Effector CD4-positive, alpha-beta T cell (primary cell): ENCODE measurements around the gene UBA52.
"Not testable (repeated sequence)": the region's sequence is repeated elsewhere in the genome, so short reads cannot be mapped to it uniquely, and the experiment has no call there.

Experiments used
- DNase-seq: peaks from one replicate; pipeline ENCODE4 v3.0.0-alpha.2; 2020
- total RNA-seq: gene quantifications from one replicate; lab custom pipeline; 2026; lab: John Stamatoyannopoulos, UW

The UBA52 gene
- 454 reads per million, percentile 97 among the genes with 10 or more reads in this experiment for total RNA-seq

DNA sequence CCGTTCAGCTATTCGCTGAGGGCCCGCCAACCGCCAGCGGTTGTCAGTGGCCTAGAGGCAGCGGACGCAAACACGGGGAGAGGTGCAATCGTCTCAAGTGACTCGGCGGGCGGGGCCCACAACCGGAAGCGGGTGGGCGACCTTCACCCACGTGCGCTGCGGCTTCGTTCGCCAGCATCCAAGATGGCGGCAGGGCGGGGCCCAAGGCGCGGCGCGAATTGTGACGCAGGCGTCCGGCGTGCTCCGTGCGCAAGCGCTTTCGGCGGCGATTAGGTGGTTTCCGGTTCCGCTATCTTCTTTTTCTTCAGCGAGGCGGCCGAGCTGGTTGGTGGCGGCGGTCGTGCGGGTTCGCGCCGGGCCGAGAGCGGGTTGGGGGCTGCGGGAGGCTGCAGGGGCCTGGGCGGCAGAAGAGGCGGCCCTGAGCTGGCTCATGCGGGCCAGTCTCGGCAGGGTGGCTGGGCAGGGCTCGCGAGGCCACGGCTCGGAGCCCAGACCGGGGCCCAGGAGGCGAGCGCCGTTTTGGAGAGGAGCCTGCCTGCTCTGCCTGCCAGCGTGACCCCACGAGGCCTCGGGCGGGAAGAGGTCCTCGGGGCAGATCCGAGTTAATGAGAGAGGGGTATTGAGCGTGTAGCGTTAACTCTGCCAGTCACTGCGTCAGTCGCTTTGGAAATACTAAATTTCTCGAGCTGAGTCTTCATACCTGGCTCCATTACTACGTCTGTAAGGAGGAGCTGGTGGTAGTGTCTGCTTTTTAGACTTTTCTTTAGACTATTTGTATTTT, at the start of gene UBA52:
UBA52 (plus strand) TSS at position 294 of the 781 bp plus-strand sequence. CDS start 1,444 bp downstream, outside the sequence.
- DNase-seq = peak; percentile 99

DNA sequence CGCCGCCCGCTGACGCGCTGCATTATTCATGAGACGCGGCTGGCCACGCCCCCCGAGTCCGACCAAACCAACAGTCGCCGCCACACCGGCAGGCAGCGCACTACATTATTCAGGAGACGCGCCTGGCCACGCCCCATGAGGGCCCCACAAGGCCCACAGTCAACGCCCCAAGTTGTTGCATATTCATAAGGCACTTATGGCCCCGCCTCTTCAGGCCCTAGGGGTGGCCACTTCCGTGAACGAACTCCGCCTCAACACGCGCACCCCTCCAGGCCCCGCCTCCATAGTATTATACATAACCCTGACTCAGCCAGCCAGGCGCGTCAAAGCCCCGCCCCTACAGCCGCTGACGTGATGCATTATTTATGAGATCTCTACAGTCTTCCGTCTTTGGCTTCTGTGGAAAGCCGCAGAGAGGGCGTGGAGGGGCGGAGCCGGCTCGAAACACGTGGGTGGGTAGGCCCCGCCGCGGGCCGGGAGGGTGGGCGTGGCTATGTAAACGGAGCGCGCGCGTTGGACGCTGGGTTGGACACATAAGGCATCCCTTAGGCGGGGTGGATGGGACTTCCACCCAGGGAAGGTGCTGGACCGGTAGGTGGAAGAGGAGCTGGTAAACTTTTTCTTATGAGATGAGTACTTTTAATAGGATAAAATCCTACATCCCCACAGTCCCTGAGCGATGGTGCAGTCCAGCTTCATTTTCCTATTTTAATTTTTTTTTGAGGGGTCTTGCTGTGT, 49.4 kb upstream of the UBA52 start:
- DNase-seq = peak; percentile 100

DNA sequence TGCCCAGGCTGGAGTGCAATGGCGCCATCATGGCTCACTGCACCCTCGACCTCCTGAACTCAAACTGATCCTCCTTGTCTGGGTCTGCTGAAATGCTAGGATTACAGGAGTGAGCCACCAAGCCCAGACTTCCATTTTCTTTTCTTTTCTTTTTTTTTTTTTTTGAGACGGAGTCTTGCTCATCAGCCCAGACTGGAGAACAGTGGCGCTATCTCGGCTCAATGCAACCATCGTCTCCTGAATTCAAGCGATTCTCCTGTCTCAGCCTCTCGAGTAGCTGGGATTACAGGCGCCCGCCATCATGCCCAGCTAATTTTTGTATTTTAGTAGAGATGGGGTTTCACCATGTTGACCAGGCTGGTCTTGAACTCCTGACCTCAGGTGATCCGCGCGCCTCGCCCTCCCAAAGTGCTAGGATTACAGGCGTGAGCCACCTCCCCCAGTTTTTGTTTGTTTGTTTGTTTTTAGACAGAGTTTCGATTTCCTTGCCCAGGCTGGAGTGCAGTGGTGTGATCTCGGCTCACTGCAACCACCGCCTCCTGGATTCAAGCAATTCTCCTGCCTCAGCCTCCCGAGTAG, 48.7 kb upstream of the UBA52 start:
- DNase-seq = not testable (repeated sequence)

DNA sequence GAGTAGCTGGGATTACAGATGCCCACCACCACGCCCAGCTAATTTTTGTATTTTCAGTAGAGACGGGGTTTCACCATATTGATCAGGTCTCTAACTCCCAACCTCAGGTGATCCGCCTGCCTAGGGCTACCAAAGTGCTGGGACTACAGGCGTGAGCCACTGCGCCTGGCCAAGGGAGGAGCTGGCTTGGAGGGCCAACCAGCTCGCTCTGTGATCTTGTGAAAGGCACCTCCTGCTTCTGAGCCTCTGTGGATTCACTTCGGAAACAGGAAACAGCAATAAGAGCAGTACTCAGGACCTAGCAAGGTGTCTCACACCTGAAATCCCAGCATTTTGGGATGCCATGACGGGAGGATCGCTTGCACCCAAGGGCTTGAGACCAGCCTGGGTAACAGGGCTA, 47.8 kb upstream of the UBA52 start:
- DNase-seq = no peak

DNA sequence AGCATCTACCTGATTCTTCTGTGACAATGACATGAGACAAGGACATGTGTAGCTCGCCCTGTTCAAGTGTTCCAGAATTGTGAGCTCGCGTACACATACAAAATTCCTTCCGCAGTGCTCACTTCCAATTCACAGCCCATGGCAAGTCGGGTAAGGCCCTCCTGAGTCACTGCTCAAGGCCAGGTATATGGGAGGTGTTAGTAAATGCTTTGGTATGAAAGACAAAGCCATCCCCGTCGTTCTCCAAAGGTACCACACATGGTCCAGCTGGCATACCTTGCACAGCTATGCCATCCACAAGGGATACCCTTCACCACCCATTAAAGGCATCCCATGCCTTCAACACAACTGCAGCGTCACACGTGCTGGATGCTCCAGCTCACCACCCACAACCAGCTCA, 45.3 kb upstream of the UBA52 start:
- DNase-seq = no peak

DNA sequence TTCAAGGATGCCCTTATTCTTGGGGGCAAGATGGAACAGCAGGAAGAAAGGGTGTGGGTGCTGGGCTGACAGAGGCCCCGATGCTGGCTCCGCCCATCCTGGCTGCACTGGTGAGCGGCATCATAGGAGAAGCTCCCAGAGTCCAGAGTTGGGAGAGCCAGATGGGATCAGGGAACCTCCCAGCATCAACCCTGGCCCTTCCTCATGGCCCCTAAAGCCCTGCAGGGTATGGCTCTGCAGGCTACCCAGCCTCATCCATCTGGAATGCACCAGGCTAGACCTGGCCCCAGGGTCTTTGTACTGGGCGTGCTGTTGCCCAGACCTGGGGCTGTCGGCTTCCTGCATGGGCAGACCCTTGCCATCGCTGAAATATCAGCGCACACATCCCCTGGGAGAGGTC, 41.9 kb upstream of the UBA52 start:
- no peak for DNase-seq

DNA sequence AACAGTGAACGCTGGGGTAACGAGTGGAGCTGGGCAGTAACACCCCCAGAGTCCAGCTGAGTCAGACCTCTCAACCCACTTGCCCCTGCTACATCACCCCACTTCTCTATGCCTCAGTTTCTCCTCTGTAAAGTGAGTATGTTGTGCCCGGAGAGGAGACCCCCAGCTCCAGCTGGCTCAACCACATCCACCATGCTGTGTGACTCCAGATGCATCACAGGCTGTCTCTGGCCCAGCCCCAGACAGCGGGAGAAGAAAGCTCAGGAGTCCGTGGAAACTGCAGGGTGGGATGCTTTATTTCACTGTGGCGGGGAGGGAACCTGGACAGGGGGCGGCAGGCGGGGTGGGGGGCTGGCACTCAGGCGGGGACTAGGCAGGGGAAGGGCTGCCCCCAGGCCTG, 40.2 kb upstream of the UBA52 start:
- DNase-seq = no peak

DNA sequence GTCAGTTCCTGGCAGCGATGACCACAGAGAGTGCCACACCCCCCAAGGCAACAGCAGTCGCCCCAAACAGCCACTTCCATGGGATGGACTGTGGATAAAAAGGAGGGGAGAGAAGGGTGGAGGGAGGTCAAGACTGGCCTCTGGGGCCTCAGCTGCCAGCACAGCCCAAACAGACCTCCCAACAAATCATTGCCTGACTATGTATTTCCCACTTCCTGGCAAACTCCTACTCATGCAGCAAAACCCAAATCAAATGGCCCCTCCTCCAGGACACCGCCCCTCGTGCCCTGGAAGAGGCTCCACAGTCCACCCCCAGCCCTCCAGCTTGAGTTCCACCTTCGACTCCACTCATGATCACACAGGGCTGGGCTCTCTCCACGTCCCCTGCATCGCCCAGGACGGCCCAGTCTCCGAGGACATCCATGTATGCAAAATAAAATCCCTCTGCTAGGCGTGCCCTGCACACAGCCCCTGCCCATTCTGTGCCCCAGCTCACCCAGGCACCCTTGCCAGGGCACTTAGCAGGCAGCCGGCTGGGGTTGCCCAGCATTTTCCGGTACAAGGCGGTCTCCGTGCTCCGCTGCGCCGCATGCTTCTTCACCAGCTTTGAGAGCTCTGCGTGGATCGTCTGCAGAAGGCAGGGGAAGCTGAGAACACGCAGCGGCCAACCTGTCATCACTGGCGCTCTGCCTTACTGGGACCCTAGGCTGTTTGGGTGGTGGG, 39.3 kb upstream of the UBA52 start:
- DNase-seq = no peak

DNA sequence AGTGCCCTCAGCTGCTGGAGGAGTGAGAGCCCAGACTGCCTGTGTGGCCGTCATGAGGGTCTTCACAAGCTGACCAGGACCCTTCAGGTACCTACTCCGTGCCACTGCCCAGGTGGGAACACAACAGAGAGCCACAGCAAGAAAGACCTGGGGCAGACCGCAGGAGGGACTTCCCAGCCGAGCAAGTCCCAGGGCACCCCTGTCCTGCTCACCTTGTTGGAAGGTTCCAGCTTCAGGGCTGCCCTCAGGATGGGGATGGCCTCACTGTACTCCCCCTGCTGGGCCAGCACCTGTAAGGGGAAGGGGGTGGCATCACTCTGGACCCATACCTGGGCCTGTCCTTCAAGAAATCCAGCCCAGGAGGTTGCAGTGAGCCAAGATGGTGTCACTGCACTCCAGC, 38.6 kb upstream of the UBA52 start:
- DNase-seq = no peak

DNA sequence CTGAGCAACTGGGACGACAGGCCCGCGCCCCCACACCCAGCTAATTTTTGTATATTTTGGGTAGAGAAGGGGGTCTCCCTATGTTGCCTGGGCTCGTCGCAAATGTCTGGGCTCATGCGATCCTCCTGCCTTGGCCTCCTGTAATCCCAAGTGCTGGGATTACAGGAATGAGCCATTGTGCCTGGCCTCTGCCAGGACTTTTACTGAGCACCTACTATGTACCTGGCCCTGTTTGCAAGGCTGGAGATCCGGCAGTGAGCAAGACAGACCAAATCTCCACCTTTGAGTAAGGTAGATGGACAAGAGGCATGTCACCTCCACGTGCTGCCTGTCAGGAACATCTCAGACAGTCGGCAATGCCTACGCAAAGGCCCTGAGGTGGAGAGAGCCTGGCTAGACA, 35.2 kb upstream of the UBA52 start:
- DNase-seq = no peak

DNA sequence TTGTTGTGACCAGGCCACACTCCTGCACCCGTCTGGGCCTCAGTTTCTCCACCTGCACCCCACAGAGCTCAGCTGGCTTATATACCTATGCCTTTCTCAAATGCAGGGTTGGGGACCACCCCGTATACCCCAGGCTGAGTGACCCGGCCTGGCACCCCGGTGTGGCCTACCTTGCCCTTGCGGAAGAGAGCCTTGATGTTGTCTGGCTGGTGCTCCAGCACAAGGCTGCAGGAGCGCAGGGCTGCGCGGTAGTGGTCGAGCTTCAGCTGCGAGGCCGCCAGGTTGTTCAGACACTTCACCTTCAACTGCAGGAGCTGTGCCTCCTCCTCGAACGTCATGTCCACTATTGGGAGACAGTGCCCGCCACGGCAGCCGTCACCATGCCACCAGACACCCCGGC, 34.2 kb upstream of the UBA52 start:
- no peak for DNase-seq

DNA sequence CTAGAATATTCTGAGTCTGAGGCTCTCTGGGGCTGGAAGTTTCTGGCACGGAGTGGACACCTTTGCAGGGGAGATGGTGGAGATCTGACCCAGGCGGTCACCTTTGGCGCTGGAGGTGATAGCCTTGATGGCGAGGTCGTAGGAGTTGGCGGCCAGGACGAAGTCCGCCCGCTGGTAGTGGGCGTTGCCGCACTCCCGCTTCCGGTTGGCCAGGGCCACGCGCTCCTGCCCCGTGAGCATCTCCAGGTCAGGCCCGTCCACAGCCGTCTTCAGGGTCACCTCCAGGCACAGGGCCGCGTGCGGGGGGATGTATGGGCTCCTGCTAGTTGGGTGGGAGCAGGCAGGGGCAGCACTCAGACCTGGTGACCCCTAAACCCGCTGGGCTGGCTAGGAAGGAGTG, 33.5 kb upstream of the UBA52 start:
- DNase-seq = no peak

DNA sequence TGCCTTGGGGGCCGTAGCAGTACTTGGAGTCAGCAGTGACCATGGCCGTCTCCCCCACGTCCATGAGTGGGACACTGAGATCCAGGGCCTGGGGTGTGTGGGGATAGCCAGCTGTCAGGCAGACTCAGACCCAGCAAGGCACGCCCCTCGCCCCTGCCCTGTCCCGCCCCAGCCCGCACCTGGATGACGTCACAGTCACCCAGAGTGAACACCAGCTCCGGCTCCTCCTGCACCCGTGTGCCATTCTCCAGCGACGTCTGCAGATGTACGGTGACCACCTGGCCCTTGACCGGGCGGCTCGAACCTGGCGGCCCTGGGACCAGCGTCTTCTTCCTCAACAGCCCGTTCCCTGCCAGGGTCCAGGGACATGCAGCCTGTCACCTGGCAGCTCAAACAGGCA, 32.3 kb upstream of the UBA52 start:
- DNase-seq = no peak

DNA sequence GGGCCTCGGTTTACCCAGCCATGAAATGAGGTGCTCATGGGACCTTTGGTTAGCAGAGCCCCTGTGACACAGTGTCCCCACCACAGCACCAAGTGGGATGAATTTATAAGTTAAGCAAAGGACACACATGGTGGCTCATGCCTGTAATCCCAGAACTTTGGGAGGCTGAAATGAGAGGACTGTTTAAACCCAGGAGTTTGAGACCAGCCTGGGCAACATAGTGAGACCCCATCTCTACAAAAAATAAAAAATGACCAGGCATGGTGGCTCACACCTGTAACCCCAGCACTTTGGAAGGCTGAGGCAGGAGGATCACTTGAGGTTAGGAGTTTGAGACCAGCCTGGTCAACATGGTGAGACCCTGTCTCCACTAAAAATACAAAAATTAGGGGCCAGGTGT, 31.5 kb upstream of the UBA52 start:
- not testable (repeated sequence) for DNase-seq

DNA sequence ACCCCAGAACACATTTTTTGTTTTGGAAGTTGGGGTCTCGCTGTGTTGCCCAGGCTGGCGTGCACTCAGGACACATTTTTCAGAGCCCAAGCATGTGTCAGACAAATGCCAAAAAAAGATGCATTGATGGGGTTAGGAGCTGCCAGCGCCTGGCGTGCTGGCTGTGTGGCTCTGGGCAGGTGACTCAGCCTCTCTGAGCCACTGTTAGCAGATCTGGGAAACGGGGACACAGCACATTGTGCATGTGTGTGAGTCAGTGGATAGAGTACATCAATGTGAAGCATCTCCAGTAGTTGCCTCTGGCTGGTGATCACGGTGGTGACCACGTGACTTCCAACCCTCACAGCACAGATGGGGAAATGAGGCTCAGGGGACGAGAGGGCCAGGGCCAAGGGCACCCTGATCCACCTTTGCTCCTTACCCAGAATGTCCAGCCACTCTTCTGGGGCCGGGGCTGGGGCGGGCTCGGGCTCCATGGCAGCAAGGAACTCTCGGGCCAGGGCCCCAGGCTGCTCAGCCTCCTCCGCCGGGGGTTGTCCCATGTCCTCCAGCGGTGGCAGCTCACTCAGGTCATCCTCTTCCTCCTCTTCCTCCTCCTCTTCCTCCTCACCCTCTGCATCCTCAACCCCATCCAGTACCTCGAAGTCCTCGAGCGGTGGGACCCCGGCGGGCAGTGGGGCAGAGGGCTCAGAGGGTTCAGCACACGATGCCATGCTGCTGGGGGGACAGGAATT, 30.2 kb upstream of the UBA52 start:
- no peak for DNase-seq

DNA sequence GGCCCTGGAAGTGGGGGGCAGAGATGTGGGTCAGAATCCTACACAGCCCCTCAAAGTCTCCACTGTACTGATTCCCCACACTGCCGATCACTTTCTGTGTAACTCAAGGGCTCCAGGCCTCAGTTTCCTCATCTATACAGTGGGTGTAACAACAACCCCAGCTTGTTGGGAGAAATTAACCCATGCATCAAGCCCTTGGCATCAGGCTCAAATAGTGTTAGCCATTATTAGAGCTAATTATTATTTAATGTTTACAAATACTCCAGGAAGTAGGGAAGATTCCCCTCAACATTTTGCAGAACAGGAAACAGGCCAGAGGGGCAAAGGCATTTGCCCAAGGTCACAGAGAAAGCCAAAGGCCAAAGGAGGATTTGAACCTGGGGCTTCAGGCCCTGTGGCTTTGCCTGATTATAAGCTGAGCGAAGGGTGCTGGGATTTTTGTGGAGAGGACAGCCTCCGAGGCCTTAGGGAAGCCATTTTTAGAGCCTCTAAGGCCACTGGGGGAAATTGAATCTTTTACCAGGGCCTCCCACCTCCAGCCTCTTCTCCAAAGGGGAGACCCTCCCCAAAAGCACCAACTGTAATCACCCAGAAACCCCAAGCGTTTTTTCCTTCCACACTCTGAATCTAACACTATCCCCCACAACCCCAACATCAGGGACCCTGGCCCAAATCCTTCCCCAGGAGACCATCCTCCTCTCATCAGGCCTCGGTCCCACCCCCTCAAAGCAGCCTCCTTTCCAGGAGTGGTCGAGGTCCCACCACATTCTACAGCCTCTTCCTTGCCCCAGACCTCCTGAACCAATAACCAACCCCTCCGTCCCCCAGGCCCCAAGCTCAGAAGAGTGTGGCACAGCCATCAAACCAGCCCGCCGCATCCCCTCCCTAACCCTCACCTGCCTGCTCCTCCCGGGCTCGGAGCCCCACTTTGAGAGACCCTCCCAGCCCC, 29.4 kb upstream of the UBA52 start:
- no peak for DNase-seq

DNA sequence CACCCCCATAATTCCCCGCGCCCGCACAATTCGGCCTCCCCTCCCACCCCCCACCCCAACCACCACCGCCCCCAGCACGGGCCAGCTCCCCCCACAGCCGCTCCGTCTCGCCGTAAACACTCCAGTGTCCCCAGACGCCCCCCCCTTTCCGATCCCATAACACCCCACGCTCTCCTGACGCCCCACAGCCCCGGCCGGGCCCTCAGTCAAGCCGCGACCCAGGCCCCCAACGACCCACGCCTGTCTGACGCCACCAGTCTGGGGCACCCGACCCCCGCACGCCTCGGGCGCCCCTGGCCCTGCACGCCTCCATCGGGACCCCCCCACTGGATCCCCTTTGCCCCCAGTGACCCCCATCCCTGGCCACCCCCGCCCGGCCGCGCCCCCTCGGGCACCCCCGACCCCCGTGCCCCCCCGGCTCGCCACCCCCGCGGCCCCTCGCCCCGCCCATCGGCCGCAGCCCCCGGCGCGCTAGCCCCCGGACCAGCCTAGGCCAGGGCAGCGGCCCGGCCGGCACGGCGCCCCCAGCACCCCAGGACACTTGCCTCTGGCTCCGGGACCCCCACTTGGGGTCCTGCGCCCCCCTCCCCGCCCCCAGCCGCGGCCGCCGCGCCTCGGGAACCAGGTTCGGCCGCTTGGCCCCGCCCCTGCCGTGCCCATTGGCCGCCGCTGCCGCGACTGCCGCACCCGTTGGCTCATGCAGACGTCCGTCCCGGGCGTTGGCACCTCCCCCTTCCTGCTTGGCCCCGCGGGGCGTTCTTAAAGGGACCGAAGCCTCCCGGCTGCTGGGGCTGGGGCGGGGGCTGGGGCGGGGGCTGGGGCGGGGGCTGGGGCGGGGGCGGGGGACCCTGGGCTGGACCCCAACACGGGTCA, 28.5 kb upstream of the UBA52 start, which contains the start of gene FKBP8:
FKBP8 (minus strand) TSS at position 633 of the 873 bp plus-strand sequence. CDS start 1,603 bp downstream, outside the sequence.
- peak; percentile 93 for DNase-seq

DNA sequence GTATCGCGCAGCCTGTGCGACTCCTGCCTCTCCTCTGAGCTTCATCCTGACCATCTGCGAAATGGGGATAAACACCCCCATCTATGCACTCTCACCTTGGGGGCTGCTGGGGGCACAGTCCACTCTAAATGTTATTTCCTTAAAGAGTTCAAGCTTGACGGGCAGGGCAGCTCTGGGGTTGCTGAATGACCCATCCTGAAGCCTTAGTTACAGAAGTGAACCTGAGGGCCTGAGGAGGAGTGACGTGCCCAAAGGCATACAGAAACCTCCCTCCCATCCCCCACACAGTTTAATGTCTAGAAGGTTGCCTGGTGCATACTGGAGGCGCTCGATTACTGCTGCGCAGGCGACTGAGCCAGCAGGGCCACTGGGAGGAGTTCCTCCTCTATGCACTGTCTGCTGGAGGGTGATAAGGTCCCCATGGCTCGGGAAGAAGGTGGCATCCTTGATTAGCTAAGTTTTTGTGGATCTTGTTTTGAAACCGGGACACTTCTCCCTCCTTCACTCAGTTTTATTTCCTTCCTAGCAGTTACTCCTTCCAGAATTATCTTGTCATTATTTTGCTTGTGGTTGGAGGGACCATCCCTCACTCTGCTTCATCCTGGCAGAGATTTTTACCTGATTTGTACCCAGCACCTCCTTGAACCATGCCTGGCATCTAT, 27.7 kb upstream of the UBA52 start:
- DNase-seq = peak; percentile 70

DNA sequence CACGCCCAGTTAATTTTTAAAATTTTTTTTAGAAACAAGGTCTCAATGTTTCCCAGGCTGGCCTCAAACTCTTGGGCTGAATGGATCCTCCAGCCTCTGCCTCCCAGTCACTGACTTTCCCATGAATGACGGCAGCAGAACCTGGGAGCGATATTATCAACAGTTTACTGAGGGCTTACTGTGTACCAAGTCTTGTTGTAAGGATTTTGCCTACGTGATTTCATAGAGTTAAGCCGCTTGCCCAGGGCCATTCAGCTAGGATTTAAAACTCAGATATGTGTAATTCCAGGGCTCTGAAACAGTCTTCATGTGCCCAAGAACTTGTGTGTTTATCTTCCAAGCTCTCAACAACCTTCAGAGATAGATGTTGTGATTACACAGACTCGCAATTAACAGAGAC, 20.0 kb upstream of the UBA52 start:
- DNase-seq = no peak
